ENCODE measurements around the gene RAD51B.

GRCh38 chr14:68704736-68705720, 885.4 kb downstream of the RAD51B start:
- TF ChIP-seq CTCF (IDR thresholded peaks at IDR 0.05; ENCODE audit: low read length) (no peak), EZH2 (optimal IDR thresholded peaks at IDR 0.05; ENCODE audit: low read depth, low read length) (no peak)
